Measurements from ENCODE around the gene SQSTM1. TPM values are rescaled to one million over a fixed set of nuclear protein-coding genes. Genes with fewer than 3 reads are reported as not detected.
"Not testable (repeated sequence)": the region's sequence is repeated elsewhere in the genome, so short reads cannot be mapped to it uniquely, and the experiment has no call there.

The SQSTM1 gene
- total and polyA plus RNA-seq, 12 donors = 131 to 466 (median 387) TPM

GRCh38 chr5:179832039-179832745 is 11.5 kb downstream of the SQSTM1 start:
- DNase-seq = no peak

GRCh38 chr5:179833056-179833708 is 12.5 kb downstream of the SQSTM1 start:
- no peak for TF ChIP-seq CTCF (IDR thresholded peaks at IDR 0.05)

More at GRCh38 chr5:179832039-179832745, 11.5 kb downstream of the SQSTM1 start:
- no peak for TF ChIP-seq CTCF (IDR thresholded peaks at IDR 0.05)
- WGBS, 2 donors = 90 to 94% methylated on average over 20 of the region's 20 CpGs
- peaks cover 12 to 97% (median 79%) of the 10 kb centered on the region in 9 donors for H3K36me3 ChIP-seq
- H3K27ac ChIP-seq = no peak overlapping the region
- H3K4me3 ChIP-seq = no peak overlapping the region
- ATAC-seq = peak in 2 of 8 donors; percentile 7 to 10
- no peaks in the 10 kb centered on the region for H3K27me3 ChIP-seq
- no peaks in the 10 kb centered on the region for H3K9me3 ChIP-seq
- peaks cover 0 to 53% (median 16%) of the 10 kb centered on the region in 9 donors for H3K4me1 ChIP-seq
- intact Hi-C loops (cut with DNase I) = no loop called here

GRCh38 chr5:179833709-179834070 is 13.0 kb downstream of the SQSTM1 start:
- Histone ChIP-seq H3K36me3 (peaks cover 12 to 97% (median 82%) of the 10 kb centered on the region in 9 donors), H3K9me3 (no peaks in the 10 kb centered on the region), H3K4me1 (peaks cover 0 to 40% (median 15%) of the 10 kb centered on the region in 9 donors), H3K27ac (no peak overlapping the region), H3K4me3 (no peak overlapping the region), H3K27me3 (no peaks in the 10 kb centered on the region)
- TF ChIP-seq CTCF (IDR thresholded peaks at IDR 0.05) = no peak
- DNase-seq (no peak), ATAC-seq (no peak)
- intact Hi-C loops (cut with DNase I) = no loop called here
- 98% methylated on average over 3 of the region's 3 CpGs for WGBS, 2 donors

More at GRCh38 chr5:179833056-179833708, 12.5 kb downstream of the SQSTM1 start:
- ATAC-seq (peak in 1 of 8 donors; percentile 3), DNase-seq (no peak)
- Histone ChIP-seq H3K4me1 (peaks cover 0 to 44% (median 16%) of the 10 kb centered on the region in 9 donors), H3K4me3 (no peak overlapping the region), H3K27ac (no peak overlapping the region), H3K27me3 (no peaks in the 10 kb centered on the region), H3K36me3 (peaks cover 12 to 97% (median 82%) of the 10 kb centered on the region in 9 donors), H3K9me3 (no peaks in the 10 kb centered on the region)
- WGBS, 2 donors = 88% methylated on average over 23 of the region's 23 CpGs
- intact Hi-C loops (cut with DNase I) = no loop called here

GRCh38 chr5:179834120-179834519 is 13.4 kb downstream of the SQSTM1 start:
- Histone ChIP-seq H3K27me3 (no peaks in the 10 kb centered on the region), H3K4me3 (no peak overlapping the region), H3K27ac (no peak overlapping the region), H3K4me1 (peaks cover 0 to 36% (median 11%) of the 10 kb centered on the region in 9 donors), H3K36me3 (peaks cover 12 to 96% (median 79%) of the 10 kb centered on the region in 9 donors), H3K9me3 (no peaks in the 10 kb centered on the region)
- ATAC-seq (no peak), DNase-seq (no peak)
- 81 to 83% methylated on average over 8 of the region's 8 CpGs for WGBS, 2 donors
- intact Hi-C loops (cut with DNase I) = no loop called here
- TF ChIP-seq CTCF (IDR thresholded peaks at IDR 0.05) = no peak

- H3K27ac ChIP-seq; H3K4me3 ChIP-seq; H3K9me3 ChIP-seq; DNase-seq; ATAC-seq; intact Hi-C loops (cut with DNase I); H3K27me3 ChIP-seq: not testable (repeated sequence)
- WGBS, 2 donors = 89 to 95% methylated on average over 16 to 20 of the region's 28 CpGs
- Histone ChIP-seq H3K4me1 (peaks cover 0 to 40% (median 8%) of the 10 kb centered on the region in 9 donors), H3K36me3 (peaks cover 12 to 96% (median 72%) of the 10 kb centered on the region in 9 donors)
These were observed 14.2 kb downstream of the SQSTM1 start for GRCh38 chr5:179834871-179835270.
